ENCODE data around the gene GNAQ.

Gene GNAQ

GRCh38 chr9:77882294-77882693, 149.3 kb downstream of the GNAQ start:
- TF ChIP-seq FOXP2 (optimal IDR thresholded peaks at IDR 0.05; ENCODE audit: borderline replicate concordance, extremely low read depth, extremely low read length, insufficient read depth), result no peak
- no peak for TF ChIP-seq SIN3A (IDR thresholded peaks at IDR 0.05; ENCODE audit: borderline replicate concordance, insufficient read depth, low read length)
- no peak for TF ChIP-seq POLR2AphosphoS5 (IDR thresholded peaks at IDR 0.05; ENCODE audit: low read depth, low read length)
- TF ChIP-seq TAF1 (IDR thresholded peaks at IDR 0.05; ENCODE audit: borderline replicate concordance, insufficient read depth, low read length), result no peak
- no peak for TF ChIP-seq REST (IDR thresholded peaks at IDR 0.05; ENCODE audit: insufficient read depth in 1 of 2, low read depth in 2 of 2, low read length in 2 of 2)

- TF ChIP-seq FOXP2 (optimal IDR thresholded peaks at IDR 0.05; ENCODE audit: borderline replicate concordance, extremely low read depth, extremely low read length, insufficient read depth) (no peak), SIN3A (IDR thresholded peaks at IDR 0.05; ENCODE audit: borderline replicate concordance, insufficient read depth, low read length) (no peak), REST (IDR thresholded peaks at IDR 0.05; ENCODE audit: insufficient read depth in 1 of 2, low read depth in 2 of 2, low read length in 2 of 2) (no peak), TAF1 (IDR thresholded peaks at IDR 0.05; ENCODE audit: borderline replicate concordance, insufficient read depth, low read length) (no peak), POLR2AphosphoS5 (IDR thresholded peaks at IDR 0.05; ENCODE audit: low read depth, low read length) (no peak)
Measured at GRCh38 chr9:77881111-77881510, 150.5 kb downstream of the GNAQ start.

GRCh38 chr9:77879437-77879943, 152.1 kb downstream of the GNAQ start:
- TF ChIP-seq POLR2AphosphoS5 (IDR thresholded peaks at IDR 0.05; ENCODE audit: low read depth, low read length) (no peak), REST (IDR thresholded peaks at IDR 0.05; ENCODE audit: insufficient read depth in 1 of 2, low read depth in 2 of 2, low read length in 2 of 2) (no peak), SIN3A (IDR thresholded peaks at IDR 0.05; ENCODE audit: borderline replicate concordance, insufficient read depth, low read length) (no peak), TAF1 (IDR thresholded peaks at IDR 0.05; ENCODE audit: borderline replicate concordance, insufficient read depth, low read length) (no peak), FOXP2 (optimal IDR thresholded peaks at IDR 0.05; ENCODE audit: borderline replicate concordance, extremely low read depth, extremely low read length, insufficient read depth) (no peak)

GRCh38 chr9:77877976-77878375, 153.6 kb downstream of the GNAQ start:
- TF ChIP-seq REST (IDR thresholded peaks at IDR 0.05; ENCODE audit: insufficient read depth in 1 of 2, low read depth in 2 of 2, low read length in 2 of 2), result no peak
- TF ChIP-seq FOXP2 (optimal IDR thresholded peaks at IDR 0.05; ENCODE audit: borderline replicate concordance, extremely low read depth, extremely low read length, insufficient read depth), result no peak

- TF ChIP-seq SIN3A (IDR thresholded peaks at IDR 0.05; ENCODE audit: borderline replicate concordance, insufficient read depth, low read length) (no peak), FOXP2 (optimal IDR thresholded peaks at IDR 0.05; ENCODE audit: borderline replicate concordance, extremely low read depth, extremely low read length, insufficient read depth) (no peak), POLR2AphosphoS5 (IDR thresholded peaks at IDR 0.05; ENCODE audit: low read depth, low read length) (no peak), REST (IDR thresholded peaks at IDR 0.05; ENCODE audit: insufficient read depth in 1 of 2, low read depth in 2 of 2, low read length in 2 of 2) (no peak), TAF1 (IDR thresholded peaks at IDR 0.05; ENCODE audit: borderline replicate concordance, insufficient read depth, low read length) (no peak)
Measured at GRCh38 chr9:77876590-77876989, 155.0 kb downstream of the GNAQ start.

All from PFSK-1 (cell line).